ENCODE data around the gene DNAJB4. TPM values are rescaled to one million over a fixed set of nuclear protein-coding genes. Genes with fewer than 3 reads are reported as not detected.
"Not testable (repeated sequence)": the region's sequence is repeated elsewhere in the genome, so short reads cannot be mapped to it uniquely, and the experiment has no call there.

Gene DNAJB4
- total RNA-seq, 3 donors from 2014 or later (not counting 1 experiment from before 2014, with no cell fraction given): 26.8 to 30.7 (median 28.2) TPM

GRCh38 chr1:77991638-77992037 is 13.1 kb upstream of the DNAJB4 start:
- TF ChIP-seq CTCF (IDR thresholded peaks at IDR 0.05): no peak
- Mint-ChIP-seq H3K36me3 (no peaks in the 10 kb centered on the region), H3K4me3 (no peak overlapping the region), H3K27me3 (ENCODE audit: low read depth in 2 of 2) (no peaks in the 10 kb centered on the region), H3K27ac (no peak overlapping the region), H3K4me1 (peaks cover 11 to 25% of the 10 kb centered on the region in 2 donors), H3K9me3 (no peaks in the 10 kb centered on the region)
- Histone ChIP-seq H3K27me3 (ENCODE audit: control insufficient read depth, insufficient read depth, low read length) (no peaks in the 10 kb centered on the region), H3K4me3 (ENCODE audit: low read length) (no peak overlapping the region), H3K27ac (ENCODE audit: low read length) (no peak overlapping the region), H3K4me1 (ENCODE audit: control insufficient read depth, insufficient read depth, low read length) (no peaks in the 10 kb centered on the region), H3K9me3 (ENCODE audit: control insufficient read depth, insufficient read depth, low read length) (no peaks in the 10 kb centered on the region), H3K36me3 (ENCODE audit: control insufficient read depth, insufficient read depth, low read length) (peaks cover 2% of the 10 kb centered on the region)
- intact Hi-C loops (cut with micrococcal nuclease): no loop called here
- DNase-seq: no peak
- ATAC-seq: no peak

- intact Hi-C loops (cut with micrococcal nuclease): no loop called here
- 92% methylated on average over 2 of the region's 3 CpGs for WGBS (ENCODE audit: insufficient coverage)
- no peaks in the 10 kb centered on the region for H3K4me1 ChIP-seq (ENCODE audit: control insufficient read depth, insufficient read depth, low read length)
- H3K9me3 ChIP-seq (ENCODE audit: control insufficient read depth, insufficient read depth, low read length): no peaks in the 10 kb centered on the region
- no peak overlapping the region for H3K27ac Mint-ChIP-seq
- H3K27me3 ChIP-seq (ENCODE audit: control insufficient read depth, insufficient read depth, low read length): no peaks in the 10 kb centered on the region
- peaks cover 2% of the 10 kb centered on the region for H3K36me3 ChIP-seq (ENCODE audit: control insufficient read depth, insufficient read depth, low read length)
- TF ChIP-seq CTCF (IDR thresholded peaks at IDR 0.05): no peak
- peaks cover 0 to 11% of the 10 kb centered on the region in 2 donors for H3K4me1 Mint-ChIP-seq
- no peak for ATAC-seq
- no peak overlapping the region for H3K27ac ChIP-seq (ENCODE audit: low read length)
- H3K4me3 Mint-ChIP-seq: no peak overlapping the region
- no peak for DNase-seq
- H3K4me3 ChIP-seq (ENCODE audit: low read length): no peak overlapping the region
- no peaks in the 10 kb centered on the region for H3K27me3 Mint-ChIP-seq (ENCODE audit: low read depth in 2 of 2)
- no peaks in the 10 kb centered on the region for H3K9me3 Mint-ChIP-seq
- no peaks in the 10 kb centered on the region for H3K36me3 Mint-ChIP-seq
Measured at GRCh38 chr1:77994117-77994705, 10.5 kb upstream of the DNAJB4 start.

GRCh38 chr1:77996734-77997133 is 8.0 kb upstream of the DNAJB4 start:
- Mint-ChIP-seq H3K4me1 (no peaks in the 10 kb centered on the region), H3K4me3 (no peak overlapping the region), H3K27ac (no peak overlapping the region), H3K9me3 (no peaks in the 10 kb centered on the region), H3K27me3 (ENCODE audit: low read depth in 2 of 2) (no peaks in the 10 kb centered on the region), H3K36me3 (no peaks in the 10 kb centered on the region)
- H3K27ac ChIP-seq (ENCODE audit: low read length): no peak overlapping the region
- ATAC-seq (no peak), DNase-seq (no peak)
- H3K4me1 ChIP-seq (ENCODE audit: control insufficient read depth, insufficient read depth, low read length): no peaks in the 10 kb centered on the region
- TF ChIP-seq CTCF (IDR thresholded peaks at IDR 0.05): no peak
- H3K36me3 ChIP-seq (ENCODE audit: control insufficient read depth, insufficient read depth, low read length): no peaks in the 10 kb centered on the region
- H3K4me3 ChIP-seq (ENCODE audit: low read length): no peak overlapping the region
- no peaks in the 10 kb centered on the region for H3K9me3 ChIP-seq (ENCODE audit: control insufficient read depth, insufficient read depth, low read length)
- H3K27me3 ChIP-seq (ENCODE audit: control insufficient read depth, insufficient read depth, low read length): no peaks in the 10 kb centered on the region
- WGBS (ENCODE audit: insufficient coverage): 98% methylated on average over 4 of the region's 5 CpGs
- intact Hi-C loops (cut with micrococcal nuclease): no loop called here

GRCh38 chr1:78000536-78000935 is 4.2 kb upstream of the DNAJB4 start:
- peaks cover 12 to 14% of the 10 kb centered on the region in 2 donors for H3K4me1 Mint-ChIP-seq
- ATAC-seq; intact Hi-C loops (cut with micrococcal nuclease); H3K27ac Mint-ChIP-seq; H3K27me3 Mint-ChIP-seq (ENCODE audit: low read depth in 2 of 2); H3K9me3 Mint-ChIP-seq; DNase-seq; H3K36me3 ChIP-seq (ENCODE audit: control insufficient read depth, insufficient read depth, low read length); H3K4me1 ChIP-seq (ENCODE audit: control insufficient read depth, insufficient read depth, low read length); H3K27me3 ChIP-seq (ENCODE audit: control insufficient read depth, insufficient read depth, low read length); H3K4me3 ChIP-seq (ENCODE audit: low read length); H3K27ac ChIP-seq (ENCODE audit: low read length); H3K36me3 Mint-ChIP-seq; H3K9me3 ChIP-seq (ENCODE audit: control insufficient read depth, insufficient read depth, low read length); H3K4me3 Mint-ChIP-seq: not testable (repeated sequence)
- WGBS (ENCODE audit: insufficient coverage): 92% methylated on average over 10 of the region's 11 CpGs
